KMS-11 (cell line): Measurements from ENCODE around the gene MALT1.

ENCODE experiments used
- H2AFZ ChIP-seq: fragments of 200-600 bp; sonication (generic); 2 replicates; pipeline ENCODE4 v1.6.1; 2016; ENCODE audit warnings: antibody characterized with exemption, mixed run types, low read depth
- H3K27ac ChIP-seq: fragments of 200-600 bp; sonication (generic); 2 replicates; pipeline ENCODE4 v1.6.1; 2016; ENCODE audit warnings: mild to moderate bottlenecking, mixed run types
- H3K27me3 ChIP-seq: fragments of 200-600 bp; sonication (generic); 2 replicates; pipeline ENCODE4 v1.6.1; 2017; ENCODE audit warnings: mild to moderate bottlenecking, low read depth, mixed run types, moderate library complexity; ENCODE audit not compliant: insufficient read depth
- H3K36me3 ChIP-seq: fragments of 200-600 bp; sonication (generic); 2 replicates; pipeline ENCODE4 v1.6.1; 2017; ENCODE audit warnings: mild to moderate bottlenecking, mixed run types; ENCODE audit not compliant: insufficient read depth
- H3K4me1 ChIP-seq: fragments of 200-600 bp; sonication (generic); 2 replicates; pipeline ENCODE4 v1.6.1; 2016; ENCODE audit warnings: mild to moderate bottlenecking, low read depth, mixed run types; ENCODE audit not compliant: poor library complexity, severe bottlenecking
- H3K4me2 ChIP-seq: fragments of 200-600 bp; sonication (generic); 2 replicates; pipeline ENCODE4 v1.7.0; 2016; ENCODE audit warnings: mild to moderate bottlenecking, mixed run types
- H3K4me3 ChIP-seq: fragments of 200-600 bp; sonication (generic); IDR thresholded peaks from 2 replicates; pipeline ENCODE4 v1.6.1; 2017; ENCODE audit warnings: low read depth, low read length, mixed read lengths; ENCODE audit not compliant: insufficient read depth
- H3K79me2 ChIP-seq: fragments of 200-600 bp; sonication (generic); 2 replicates; pipeline ENCODE4 v1.6.1; 2016; ENCODE audit warnings: low read depth, mixed run types; ENCODE audit not compliant: insufficient read depth
- H3K9ac ChIP-seq: fragments of 200-600 bp; sonication (generic); 2 replicates; pipeline ENCODE4 v1.6.1; 2016; ENCODE audit warnings: mild to moderate bottlenecking, mixed run types
- H4K20me1 ChIP-seq: fragments of 200-600 bp; sonication (generic); 2 replicates; pipeline ENCODE4 v1.6.1; 2016; ENCODE audit warnings: mild to moderate bottlenecking, mixed run types; ENCODE audit not compliant: insufficient read depth
- TF ChIP-seq, protein P1 (sequence below): fragments of 200-600 bp; sonication (generic); conservative IDR thresholded peaks from 2 replicates; pipeline ENCODE4 v1.6.1; 2017; ENCODE audit warnings: low read depth, mild to moderate bottlenecking, antibody characterized with exemption, low read length, moderate library complexity, mixed read lengths

The MALT1 gene

DNA sequence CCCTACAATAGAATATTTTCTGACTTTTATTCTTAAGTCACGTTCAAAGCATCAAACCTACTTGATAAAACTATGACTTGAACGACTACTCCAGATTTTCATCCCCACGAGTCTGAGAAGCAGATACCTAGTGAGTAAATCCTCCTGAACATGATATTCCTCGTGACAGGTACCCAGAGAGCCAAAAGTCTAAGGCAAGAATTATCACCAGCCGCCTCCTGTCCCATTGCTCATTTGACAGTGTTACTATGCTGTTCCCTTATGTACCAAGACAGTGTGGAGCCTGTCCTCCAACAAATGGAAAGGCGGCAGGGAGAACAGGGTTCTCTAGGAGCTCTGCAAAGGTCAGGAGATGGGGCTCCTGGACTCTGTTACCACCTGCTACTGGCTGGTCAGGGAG is 34.1 kb upstream of the MALT1 start:
- H2AFZ ChIP-seq: no peak overlapping the region
- H3K4me1 ChIP-seq: peaks cover 86% of the 10 kb centered on the region
- TF ChIP-seq, protein P1, sequence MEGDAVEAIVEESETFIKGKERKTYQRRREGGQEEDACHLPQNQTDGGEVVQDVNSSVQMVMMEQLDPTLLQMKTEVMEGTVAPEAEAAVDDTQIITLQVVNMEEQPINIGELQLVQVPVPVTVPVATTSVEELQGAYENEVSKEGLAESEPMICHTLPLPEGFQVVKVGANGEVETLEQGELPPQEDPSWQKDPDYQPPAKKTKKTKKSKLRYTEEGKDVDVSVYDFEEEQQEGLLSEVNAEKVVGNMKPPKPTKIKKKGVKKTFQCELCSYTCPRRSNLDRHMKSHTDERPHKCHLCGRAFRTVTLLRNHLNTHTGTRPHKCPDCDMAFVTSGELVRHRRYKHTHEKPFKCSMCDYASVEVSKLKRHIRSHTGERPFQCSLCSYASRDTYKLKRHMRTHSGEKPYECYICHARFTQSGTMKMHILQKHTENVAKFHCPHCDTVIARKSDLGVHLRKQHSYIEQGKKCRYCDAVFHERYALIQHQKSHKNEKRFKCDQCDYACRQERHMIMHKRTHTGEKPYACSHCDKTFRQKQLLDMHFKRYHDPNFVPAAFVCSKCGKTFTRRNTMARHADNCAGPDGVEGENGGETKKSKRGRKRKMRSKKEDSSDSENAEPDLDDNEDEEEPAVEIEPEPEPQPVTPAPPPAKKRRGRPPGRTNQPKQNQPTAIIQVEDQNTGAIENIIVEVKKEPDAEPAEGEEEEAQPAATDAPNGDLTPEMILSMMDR: no peak
- no peak overlapping the region for H3K4me3 ChIP-seq
- H3K36me3 ChIP-seq: no peaks in the 10 kb centered on the region
- no peak overlapping the region for H3K9ac ChIP-seq
- no peaks in the 10 kb centered on the region for H3K27me3 ChIP-seq
- H4K20me1 ChIP-seq: no peaks in the 10 kb centered on the region
- no peak overlapping the region for H3K4me2 ChIP-seq
- H3K79me2 ChIP-seq: no peaks in the 10 kb centered on the region
- H3K27ac ChIP-seq: no peak overlapping the region

DNA sequence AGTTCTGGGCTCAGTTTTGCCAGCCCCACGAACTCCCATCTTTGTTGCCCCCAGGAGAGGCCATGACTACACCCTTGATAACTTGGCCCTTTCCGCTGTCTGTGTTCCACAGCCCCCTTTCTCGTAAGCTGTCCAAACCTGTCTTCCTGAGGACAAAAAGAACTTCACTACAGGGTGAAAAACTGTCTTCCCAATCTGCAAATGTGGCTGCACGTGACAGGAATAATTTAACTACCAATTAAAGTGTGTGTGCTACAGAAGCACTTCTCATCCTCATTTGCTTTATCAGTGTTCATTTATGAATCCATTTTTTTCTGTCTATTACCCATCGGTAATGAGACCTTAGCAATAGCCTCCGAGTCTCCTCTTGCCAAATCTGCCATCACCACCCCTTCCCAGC is 33.3 kb upstream of the MALT1 start:
- Histone ChIP-seq H3K79me2 (no peaks in the 10 kb centered on the region), H3K4me1 (peaks cover 79% of the 10 kb centered on the region), H4K20me1 (no peaks in the 10 kb centered on the region), H3K27me3 (no peaks in the 10 kb centered on the region), H3K9ac (no peak overlapping the region), H3K4me3 (no peak overlapping the region), H3K27ac (no peak overlapping the region), H3K36me3 (no peaks in the 10 kb centered on the region), H3K4me2 (no peak overlapping the region), H2AFZ (no peak overlapping the region)
- TF ChIP-seq, protein P1: no peak

DNA sequence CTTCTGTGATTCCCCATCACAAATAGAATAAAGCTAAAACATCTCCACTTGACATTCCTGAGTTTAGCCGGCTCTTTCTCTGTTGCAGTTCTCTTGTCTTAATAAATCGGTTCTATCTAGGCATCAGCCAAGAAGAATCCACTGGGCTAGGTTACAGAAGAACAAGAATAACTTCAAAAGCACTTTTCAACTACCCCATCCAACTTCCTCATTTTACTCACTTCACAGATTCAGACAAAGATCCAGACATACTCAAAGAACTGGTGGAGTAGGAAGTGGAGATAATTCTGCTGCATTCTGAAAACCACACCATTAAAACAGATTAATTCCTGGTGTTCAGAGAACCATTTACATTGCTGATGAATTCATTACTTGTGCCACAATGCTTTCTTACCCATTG is 32.8 kb upstream of the MALT1 start:
- Histone ChIP-seq H3K4me1 (peaks cover 74% of the 10 kb centered on the region), H3K36me3 (no peaks in the 10 kb centered on the region), H3K9ac (no peak overlapping the region), H3K27ac (no peak overlapping the region), H4K20me1 (no peaks in the 10 kb centered on the region), H3K4me3 (no peak overlapping the region), H2AFZ (no peak overlapping the region), H3K4me2 (no peak overlapping the region), H3K27me3 (no peaks in the 10 kb centered on the region), H3K79me2 (no peaks in the 10 kb centered on the region)
- TF ChIP-seq, protein P1: no peak

DNA sequence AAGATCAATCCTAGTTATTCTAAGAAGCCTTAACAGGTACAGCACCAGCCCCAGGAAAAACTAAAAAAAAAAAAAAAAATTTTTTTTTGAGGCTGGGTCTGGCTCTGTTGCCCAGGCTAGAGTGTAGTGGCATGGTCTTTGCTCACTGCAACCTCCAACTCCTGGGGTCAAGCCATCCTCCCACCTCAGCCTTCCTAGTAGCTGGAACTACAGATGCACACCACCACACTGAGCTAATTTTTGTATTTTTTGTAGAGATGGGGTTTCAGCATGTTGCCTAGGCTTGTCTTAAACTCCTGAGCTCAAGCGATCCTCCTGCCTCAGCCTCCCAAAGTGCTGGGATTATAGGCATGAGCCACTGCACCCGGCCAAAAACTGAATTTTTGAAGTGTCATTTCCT is 32.0 kb upstream of the MALT1 start:
- no peak overlapping the region for H3K27ac ChIP-seq
- H4K20me1 ChIP-seq: no peaks in the 10 kb centered on the region
- peak overlapping the region; percentile 3; the same call in 1 of the 2 replicates for H3K4me2 ChIP-seq
- H2AFZ ChIP-seq: no peak overlapping the region
- H3K27me3 ChIP-seq: no peaks in the 10 kb centered on the region
- TF ChIP-seq, protein P1: no peak
- H3K36me3 ChIP-seq: no peaks in the 10 kb centered on the region
- H3K4me1 ChIP-seq: peaks cover 66% of the 10 kb centered on the region
- no peaks in the 10 kb centered on the region for H3K79me2 ChIP-seq
- no peak overlapping the region for H3K4me3 ChIP-seq
- H3K9ac ChIP-seq: no peak overlapping the region
